ENCODE data around the gene LRP1. TPM values are rescaled to one million over a fixed set of nuclear protein-coding genes. Genes with fewer than 3 reads are reported as not detected.

LRP1 gene
- total RNA-seq, 4 donors from 2014 or later: 128 to 312 (median 207) TPM

GRCh38 chr12:57225680-57226210, 97.5 kb downstream of the LRP1 start:
- no peak for TF ChIP-seq CTCF (IDR thresholded peaks at IDR 0.05)
- no peak for TF ChIP-seq POLR2A (IDR thresholded peaks at IDR 0.05)
- no peak for DNase-seq
- peaks cover 0 to 27% (median 21%) of the 10 kb centered on the region in 4 donors for H3K4me1 ChIP-seq
- H3K27me3 ChIP-seq: peaks cover 0 to 52% of the 10 kb centered on the region in 2 donors
- peaks cover 0 to 7% (median 0%) of the 10 kb centered on the region in 4 donors for H3K9me3 ChIP-seq
- H3K27ac ChIP-seq: no peak overlapping the region
- H3K36me3 ChIP-seq: no peaks in the 10 kb centered on the region
- no peak overlapping the region for H3K4me3 ChIP-seq

- no peak overlapping the region for H3K4me3 ChIP-seq
- peaks cover 0 to 42% of the 10 kb centered on the region in 2 donors for H3K27me3 ChIP-seq
- no peak for DNase-seq
Measured at GRCh38 chr12:57226588-57227314, 98.5 kb downstream of the LRP1 start.

DNA sequence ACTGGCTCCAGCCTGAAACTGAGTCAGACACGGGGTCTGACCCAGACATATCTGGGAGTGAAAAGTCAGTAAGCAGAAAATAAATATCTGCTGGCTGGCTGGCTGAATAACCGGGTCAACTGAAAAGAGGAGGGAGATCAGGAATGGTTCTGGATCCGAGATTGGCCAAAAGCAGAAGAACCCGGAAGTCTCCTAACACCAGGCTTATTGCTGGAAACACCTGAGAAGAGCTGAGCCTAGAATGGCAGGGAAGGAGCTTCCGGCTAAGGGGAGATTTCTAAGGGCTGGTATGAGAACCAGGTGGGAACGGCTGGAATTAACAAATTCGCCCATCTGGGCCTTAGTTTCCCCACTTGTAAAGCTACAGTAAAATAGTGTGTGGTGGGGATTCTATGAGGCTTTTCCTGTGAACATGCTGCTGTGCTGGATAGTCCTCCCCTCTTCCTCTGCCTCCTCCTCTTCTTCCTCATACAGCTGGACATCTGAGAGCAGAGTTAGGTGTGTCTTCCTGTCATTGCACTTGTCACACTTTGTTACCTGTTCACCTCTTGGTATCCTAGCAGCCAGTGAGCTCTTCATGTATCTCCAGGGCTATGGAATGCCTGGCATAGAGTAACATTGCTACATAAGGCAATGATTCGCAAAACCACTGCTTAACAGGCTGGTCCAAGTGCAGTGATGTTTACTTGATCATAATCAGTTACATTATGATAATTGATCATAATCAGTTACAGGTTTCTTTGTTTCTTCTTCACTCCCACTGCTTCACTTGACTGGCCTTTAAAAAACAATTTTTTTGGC, 99.2 kb downstream of the LRP1 start:
- Histone ChIP-seq H3K36me3 (peaks cover 0 to 12% (median 0%) of the 10 kb centered on the region in 3 donors), H3K4me1 (peaks cover 0 to 32% (median 23%) of the 10 kb centered on the region in 4 donors), H3K4me3 (no peak overlapping the region), H3K9me3 (peaks cover 0 to 7% (median 0%) of the 10 kb centered on the region in 4 donors), H3K27ac (no peak overlapping the region), H3K27me3 (peaks cover 0 to 36% of the 10 kb centered on the region in 2 donors)
- TF ChIP-seq CTCF (IDR thresholded peaks at IDR 0.05): no peak
- TF ChIP-seq POLR2A (IDR thresholded peaks at IDR 0.05): no peak
- no peak for DNase-seq

More at GRCh38 chr12:57226588-57227314, 98.5 kb downstream of the LRP1 start:
- no peak overlapping the region for H3K27ac ChIP-seq
- H3K9me3 ChIP-seq: peaks cover 0 to 7% (median 0%) of the 10 kb centered on the region in 4 donors
- peaks cover 0 to 4% (median 0%) of the 10 kb centered on the region in 3 donors for H3K36me3 ChIP-seq
- TF ChIP-seq CTCF (IDR thresholded peaks at IDR 0.05) (no peak), POLR2A (IDR thresholded peaks at IDR 0.05) (no peak)
- H3K4me1 ChIP-seq: peaks cover 0 to 32% (median 23%) of the 10 kb centered on the region in 4 donors

- TF ChIP-seq POLR2A (IDR thresholded peaks at IDR 0.05) (no peak), CTCF (IDR thresholded peaks at IDR 0.05) (peak in 3 of 6 experiments; percentile 38 to 40 (median 38))
- H3K27ac ChIP-seq: peak overlapping the region in 3 of 4 donors; percentile 44 to 80 (median 50)
- H3K27me3 ChIP-seq: peaks cover 0 to 22% of the 10 kb centered on the region in 2 donors
- peaks cover 0 to 32% (median 23%) of the 10 kb centered on the region in 4 donors for H3K4me1 ChIP-seq
- H3K4me3 ChIP-seq: peak overlapping the region; percentile 45 to 75 (median 65)
- peaks cover 0 to 28% (median 0%) of the 10 kb centered on the region in 3 donors for H3K36me3 ChIP-seq
- H3K9me3 ChIP-seq: peaks cover 0 to 7% (median 0%) of the 10 kb centered on the region in 4 donors
- peak in 1 of 3 donors; percentile 46 for DNase-seq
Measured at GRCh38 chr12:57229046-57229633, 100.9 kb downstream of the LRP1 start.

All from Peyer's patch (tissue), 4 donors.